DND-41 (cell line): ENCODE results near the gene TMOD4.

Experiments
- ATAC-seq: fragments of 200-7000 bp; cut with Tn5 transposase; 3 replicates; pipeline ENCODE4 v1.9.1; 2021; ENCODE audit warnings: low read depth; ENCODE audit not compliant: insufficient read depth
- DNase-seq: peaks from one replicate; pipeline ENCODE4 v3.0.0-alpha.2; 2020
- H2AFZ ChIP-seq: 2 replicates; pipeline ENCODE4 v1.6.0; 2012; ENCODE audit warnings: low read depth, low read length
- H3K27ac ChIP-seq: 2 replicates; pipeline ENCODE4 v1.5.1; 2012; ENCODE audit warnings: low read length, inconsistent platforms
- H3K27me3 ChIP-seq: fragments of 200-600 bp; sonication (generic); 2 replicates; pipeline ENCODE4 v1.6.0; 2012; ENCODE audit warnings: low read length, mild to moderate bottlenecking, inconsistent platforms; ENCODE audit not compliant: insufficient read depth, poor library complexity
- H3K36me3 ChIP-seq: 2 replicates; pipeline ENCODE4 v1.5.1; 2012; ENCODE audit warnings: low read length, inconsistent platforms; ENCODE audit not compliant: insufficient read depth
- H3K4me1 ChIP-seq: 2 replicates; pipeline ENCODE4 v1.5.1; 2012; ENCODE audit warnings: mild to moderate bottlenecking, low read length; ENCODE audit not compliant: insufficient read depth
- H3K4me2 ChIP-seq: 2 replicates; pipeline ENCODE4 v1.6.0; 2012; ENCODE audit warnings: mild to moderate bottlenecking, moderate library complexity, low read length, inconsistent platforms; ENCODE audit not compliant: insufficient read depth
- H3K4me3 ChIP-seq, 2 experiments: fragments of 200-600 bp in 1 of 2; shearing (Covaris generic) in 1 of 2; 2 replicates each; pipeline ENCODE4 v1.5.1; 2012 to 2016; ENCODE audit warnings: inconsistent platforms in 2 of 2, low read length in 2 of 2, mild to moderate bottlenecking in 2 of 2, low read depth in 1 of 2, moderate library complexity in 1 of 2
- H3K79me2 ChIP-seq: 2 replicates; pipeline ENCODE4 v1.6.0; 2012; ENCODE audit warnings: low read length, inconsistent platforms; ENCODE audit not compliant: insufficient read depth
- H3K9ac ChIP-seq: 2 replicates; pipeline ENCODE4 v1.6.0; 2012; ENCODE audit warnings: low read depth, mild to moderate bottlenecking, inconsistent platforms, low read length, moderate library complexity
- H3K9me3 ChIP-seq: 2 replicates; pipeline ENCODE4 v1.5.1; 2012; ENCODE audit warnings: low read length, moderate library complexity, mild to moderate bottlenecking, inconsistent platforms; ENCODE audit not compliant: insufficient read depth, severe bottlenecking
- H4K20me1 ChIP-seq: 2 replicates; pipeline ENCODE4 v1.6.0; 2012; ENCODE audit warnings: low read length; ENCODE audit not compliant: insufficient read depth
- EZH2 ChIP-seq: IDR thresholded peaks from 3 replicates; pipeline ENCODE4 v1.6.1; 2012; ENCODE audit warnings: borderline replicate concordance, low read depth, mild to moderate bottlenecking, moderate library complexity, low read length, inconsistent platforms; ENCODE audit not compliant: severe bottlenecking
- TF ChIP-seq, protein P1 (sequence below): IDR thresholded peaks from 2 replicates; pipeline ENCODE4 v1.5.1; 2012; ENCODE audit warnings: borderline replicate concordance, low read length, moderate library complexity, mild to moderate bottlenecking; ENCODE audit not compliant: poor library complexity, severe bottlenecking; ENCODE audit errors: extremely low read depth

TMOD4 gene

DNA sequence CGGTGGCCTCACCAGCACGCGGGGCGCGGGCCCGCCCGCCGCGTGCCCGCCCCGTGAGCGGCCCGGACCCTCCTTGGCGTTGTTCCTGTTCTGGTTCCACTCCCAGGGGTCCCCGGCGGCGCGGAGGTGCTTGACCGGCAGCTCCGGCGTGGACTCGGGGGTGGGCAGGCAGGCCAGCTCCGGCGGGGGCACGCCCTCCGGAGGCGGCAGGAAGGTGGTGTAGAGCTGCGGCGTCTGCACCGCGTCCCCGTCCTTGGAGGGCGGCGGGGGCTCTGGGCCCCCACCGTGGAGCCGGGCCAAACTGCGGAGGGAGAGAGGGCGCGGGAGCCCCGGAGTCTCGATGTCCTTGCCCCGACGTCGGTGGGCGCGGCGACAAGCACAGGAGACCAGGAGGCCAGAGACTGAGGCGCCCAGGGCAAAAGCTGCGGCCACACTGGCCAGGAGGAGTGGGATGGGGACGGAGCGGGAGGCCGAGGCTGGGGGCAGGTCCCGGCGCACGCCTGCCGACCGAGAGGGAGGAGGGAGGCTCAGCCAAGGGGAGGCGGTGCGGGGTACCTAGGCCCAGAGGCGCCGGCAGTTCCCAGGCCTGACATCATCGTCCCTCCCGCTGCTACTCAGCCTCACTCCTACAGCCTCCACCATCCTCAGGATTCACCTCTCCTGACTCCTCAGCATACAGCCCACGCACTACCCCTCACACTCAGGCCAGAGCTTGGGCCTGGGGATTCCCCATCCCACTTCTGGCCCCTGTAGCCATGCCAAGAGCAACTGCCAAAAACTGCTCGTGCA, 42.6 kb downstream of the TMOD4 start:
- Histone ChIP-seq H3K27ac (no peak overlapping the region), H4K20me1 (no peaks in the 10 kb centered on the region), H3K79me2 (no peaks in the 10 kb centered on the region), H3K9me3 (no peaks in the 10 kb centered on the region), H3K4me2 (no peak overlapping the region), H3K27me3 (no peaks in the 10 kb centered on the region), H2AFZ (no peak overlapping the region), H3K36me3 (no peaks in the 10 kb centered on the region), H3K9ac (no peak overlapping the region), H3K4me1 (no peaks in the 10 kb centered on the region), H3K4me3 (no peak overlapping the region)
- DNase-seq: no peak
- no peak for ATAC-seq
- TF ChIP-seq, protein P1, sequence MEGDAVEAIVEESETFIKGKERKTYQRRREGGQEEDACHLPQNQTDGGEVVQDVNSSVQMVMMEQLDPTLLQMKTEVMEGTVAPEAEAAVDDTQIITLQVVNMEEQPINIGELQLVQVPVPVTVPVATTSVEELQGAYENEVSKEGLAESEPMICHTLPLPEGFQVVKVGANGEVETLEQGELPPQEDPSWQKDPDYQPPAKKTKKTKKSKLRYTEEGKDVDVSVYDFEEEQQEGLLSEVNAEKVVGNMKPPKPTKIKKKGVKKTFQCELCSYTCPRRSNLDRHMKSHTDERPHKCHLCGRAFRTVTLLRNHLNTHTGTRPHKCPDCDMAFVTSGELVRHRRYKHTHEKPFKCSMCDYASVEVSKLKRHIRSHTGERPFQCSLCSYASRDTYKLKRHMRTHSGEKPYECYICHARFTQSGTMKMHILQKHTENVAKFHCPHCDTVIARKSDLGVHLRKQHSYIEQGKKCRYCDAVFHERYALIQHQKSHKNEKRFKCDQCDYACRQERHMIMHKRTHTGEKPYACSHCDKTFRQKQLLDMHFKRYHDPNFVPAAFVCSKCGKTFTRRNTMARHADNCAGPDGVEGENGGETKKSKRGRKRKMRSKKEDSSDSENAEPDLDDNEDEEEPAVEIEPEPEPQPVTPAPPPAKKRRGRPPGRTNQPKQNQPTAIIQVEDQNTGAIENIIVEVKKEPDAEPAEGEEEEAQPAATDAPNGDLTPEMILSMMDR: no peak
- no peak for TF ChIP-seq EZH2

DNA sequence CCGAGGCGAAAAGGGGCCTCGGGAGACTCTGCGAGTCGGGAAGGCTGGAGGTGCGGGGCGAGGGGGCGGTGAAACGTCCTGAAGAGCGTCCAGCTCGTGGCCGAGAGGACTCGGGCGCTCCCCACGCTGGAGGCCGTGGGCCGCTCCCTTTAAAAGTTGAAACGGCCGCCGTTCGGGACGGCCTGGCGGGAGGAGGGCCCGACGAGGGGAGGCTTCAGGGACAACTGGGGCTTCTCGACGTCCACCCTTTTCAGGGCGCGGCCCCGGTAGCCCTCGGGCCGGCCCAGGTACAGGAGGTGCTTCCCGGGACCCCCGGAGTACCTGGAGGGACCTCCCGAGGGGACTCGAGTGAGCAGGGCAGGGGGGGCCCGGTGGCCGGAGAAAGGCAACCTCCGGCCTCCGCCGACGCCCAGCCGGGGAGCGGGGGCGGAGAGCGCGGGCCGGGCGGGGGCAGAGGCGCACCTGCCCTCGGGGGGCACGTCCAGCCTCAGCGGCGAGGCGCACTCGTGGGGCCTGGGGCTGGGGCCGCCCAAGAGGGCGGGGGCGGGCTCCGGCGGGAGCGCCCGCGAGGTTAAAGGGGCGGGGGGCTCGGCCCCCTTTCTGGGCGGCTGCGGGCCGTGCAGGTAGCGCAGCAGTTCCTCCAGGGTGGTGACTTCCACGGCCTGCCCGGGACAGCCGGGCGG, 43.3 kb downstream of the TMOD4 start:
- no peaks in the 10 kb centered on the region for H3K4me1 ChIP-seq

DNA sequence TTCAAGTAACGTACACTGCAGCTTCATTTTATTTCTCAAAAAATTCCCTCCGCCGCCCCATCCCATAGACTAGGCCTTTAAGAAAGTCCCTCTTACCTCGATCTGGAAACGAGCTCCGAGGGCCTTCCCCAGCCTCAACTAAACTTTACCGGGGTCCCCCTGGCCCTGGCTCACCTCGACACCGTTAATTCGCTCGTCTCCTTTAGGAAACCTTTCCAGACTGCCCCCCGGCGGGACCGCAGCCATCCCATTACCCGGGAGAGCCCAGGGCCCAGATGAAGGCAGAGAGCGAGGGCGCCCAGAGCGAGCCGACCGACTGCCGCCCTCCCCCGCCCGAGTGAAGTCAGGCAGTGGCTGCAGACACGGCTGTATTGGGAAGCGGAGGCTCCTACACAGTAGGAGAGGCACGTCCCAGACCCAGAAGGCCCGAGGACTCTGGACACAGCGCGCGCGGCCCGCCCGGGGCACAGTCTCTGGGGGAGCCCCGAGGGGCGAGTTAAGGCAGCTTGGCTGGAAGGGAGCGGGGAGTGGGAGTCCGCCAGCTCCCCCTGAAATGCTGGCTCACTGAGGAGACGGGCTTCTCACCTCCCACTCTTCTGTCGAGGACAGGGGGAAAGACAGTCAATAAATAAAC, 44.0 kb downstream of the TMOD4 start:
- H3K4me1 ChIP-seq: no peaks in the 10 kb centered on the region
- no peak overlapping the region for H3K27ac ChIP-seq
- H3K9me3 ChIP-seq: no peaks in the 10 kb centered on the region
- no peak for TF ChIP-seq EZH2
- TF ChIP-seq, protein P1: no peak
- no peaks in the 10 kb centered on the region for H3K27me3 ChIP-seq
- H3K4me2 ChIP-seq: no peak overlapping the region
- no peak overlapping the region for H2AFZ ChIP-seq
- no peaks in the 10 kb centered on the region for H3K79me2 ChIP-seq
- no peaks in the 10 kb centered on the region for H4K20me1 ChIP-seq
- ATAC-seq: no peak
- no peak for DNase-seq
- no peak overlapping the region for H3K4me3 ChIP-seq
- no peaks in the 10 kb centered on the region for H3K36me3 ChIP-seq
- no peak overlapping the region for H3K9ac ChIP-seq

More for the DNA sequence above, 43.3 kb downstream of the TMOD4 start:
- Histone ChIP-seq H3K4me3 (no peak overlapping the region), H3K36me3 (no peaks in the 10 kb centered on the region), H3K27me3 (no peaks in the 10 kb centered on the region), H4K20me1 (no peaks in the 10 kb centered on the region), H3K9me3 (no peaks in the 10 kb centered on the region), H3K9ac (no peak overlapping the region), H3K4me2 (no peak overlapping the region), H2AFZ (no peak overlapping the region), H3K27ac (no peak overlapping the region), H3K79me2 (no peaks in the 10 kb centered on the region)
- TF ChIP-seq, protein P1: no peak
- TF ChIP-seq EZH2: no peak
- ATAC-seq (no peak), DNase-seq (no peak)
